D721Med (cell line): ENCODE measurements around the gene MATN4.

Experiments
- DNase-seq: peaks from one replicate; pipeline ENCODE4 v3.0.0; 2011; ENCODE audit warnings: low spot score; ENCODE audit not compliant: insufficient read length
- FAIRE-seq: peaks from 2 replicates; lab custom pipeline; 2011; peaks lifted over from hg19 to GRCh38; lab: Jason Lieb, UNC
- TF ChIP-seq, protein P1 (sequence below): IDR thresholded peaks from 2 replicates; pipeline ENCODE4 v1.5.1; 2012; ENCODE audit warnings: mild to moderate bottlenecking, control low read depth; ENCODE audit not compliant: insufficient read depth; ENCODE audit errors: missing control alignments

The MATN4 gene

DNA sequence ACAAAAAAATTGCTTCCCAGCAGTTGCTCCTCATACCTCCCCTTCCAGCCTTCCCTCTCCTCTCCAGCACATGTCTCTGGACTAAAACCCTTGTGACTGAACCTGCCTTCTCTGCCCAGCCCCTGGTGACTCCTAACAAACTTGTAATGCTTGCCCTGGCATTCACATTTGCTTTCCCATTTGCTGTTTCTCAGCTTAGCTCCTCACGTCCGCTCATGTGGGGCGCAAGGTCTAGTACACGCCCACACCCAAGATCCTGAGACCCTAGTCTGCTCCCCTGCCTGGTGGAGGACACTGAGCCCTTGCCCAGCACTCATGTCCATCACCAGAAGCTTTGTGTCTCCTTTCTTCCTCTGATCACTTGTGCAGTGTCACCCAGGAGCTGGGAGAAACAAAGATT is 19.7 kb downstream of the MATN4 start:
- FAIRE-seq (no peak), DNase-seq (no peak)
- TF ChIP-seq, protein P1, sequence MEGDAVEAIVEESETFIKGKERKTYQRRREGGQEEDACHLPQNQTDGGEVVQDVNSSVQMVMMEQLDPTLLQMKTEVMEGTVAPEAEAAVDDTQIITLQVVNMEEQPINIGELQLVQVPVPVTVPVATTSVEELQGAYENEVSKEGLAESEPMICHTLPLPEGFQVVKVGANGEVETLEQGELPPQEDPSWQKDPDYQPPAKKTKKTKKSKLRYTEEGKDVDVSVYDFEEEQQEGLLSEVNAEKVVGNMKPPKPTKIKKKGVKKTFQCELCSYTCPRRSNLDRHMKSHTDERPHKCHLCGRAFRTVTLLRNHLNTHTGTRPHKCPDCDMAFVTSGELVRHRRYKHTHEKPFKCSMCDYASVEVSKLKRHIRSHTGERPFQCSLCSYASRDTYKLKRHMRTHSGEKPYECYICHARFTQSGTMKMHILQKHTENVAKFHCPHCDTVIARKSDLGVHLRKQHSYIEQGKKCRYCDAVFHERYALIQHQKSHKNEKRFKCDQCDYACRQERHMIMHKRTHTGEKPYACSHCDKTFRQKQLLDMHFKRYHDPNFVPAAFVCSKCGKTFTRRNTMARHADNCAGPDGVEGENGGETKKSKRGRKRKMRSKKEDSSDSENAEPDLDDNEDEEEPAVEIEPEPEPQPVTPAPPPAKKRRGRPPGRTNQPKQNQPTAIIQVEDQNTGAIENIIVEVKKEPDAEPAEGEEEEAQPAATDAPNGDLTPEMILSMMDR = no peak

DNA sequence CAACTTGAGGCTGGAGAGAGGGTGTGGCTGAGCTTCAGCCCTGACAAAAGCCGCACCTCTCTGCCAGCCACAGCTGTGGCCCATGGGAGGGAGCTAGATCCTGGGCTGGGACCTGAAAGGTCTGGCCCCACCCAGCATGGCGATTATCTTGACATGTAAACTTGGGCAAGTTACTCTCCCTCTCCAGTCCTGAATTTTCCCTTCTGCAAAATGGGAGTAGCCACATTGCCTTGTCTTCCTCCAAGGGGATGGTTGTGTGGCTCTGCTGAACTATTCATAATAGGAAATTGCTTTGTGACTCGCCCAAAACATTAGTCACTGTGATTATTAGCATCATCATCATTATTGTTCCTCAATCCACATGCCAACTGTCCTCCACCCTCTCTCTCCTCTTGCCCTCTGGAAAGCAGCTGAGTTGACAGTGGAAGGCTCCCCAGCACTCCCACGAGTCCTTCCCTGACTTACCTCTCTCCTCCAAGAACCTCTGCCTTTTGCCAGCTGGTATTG is 24.5 kb downstream of the MATN4 start:
- FAIRE-seq = no peak
- TF ChIP-seq, protein P1 = no peak
- DNase-seq = no peak

DNA sequence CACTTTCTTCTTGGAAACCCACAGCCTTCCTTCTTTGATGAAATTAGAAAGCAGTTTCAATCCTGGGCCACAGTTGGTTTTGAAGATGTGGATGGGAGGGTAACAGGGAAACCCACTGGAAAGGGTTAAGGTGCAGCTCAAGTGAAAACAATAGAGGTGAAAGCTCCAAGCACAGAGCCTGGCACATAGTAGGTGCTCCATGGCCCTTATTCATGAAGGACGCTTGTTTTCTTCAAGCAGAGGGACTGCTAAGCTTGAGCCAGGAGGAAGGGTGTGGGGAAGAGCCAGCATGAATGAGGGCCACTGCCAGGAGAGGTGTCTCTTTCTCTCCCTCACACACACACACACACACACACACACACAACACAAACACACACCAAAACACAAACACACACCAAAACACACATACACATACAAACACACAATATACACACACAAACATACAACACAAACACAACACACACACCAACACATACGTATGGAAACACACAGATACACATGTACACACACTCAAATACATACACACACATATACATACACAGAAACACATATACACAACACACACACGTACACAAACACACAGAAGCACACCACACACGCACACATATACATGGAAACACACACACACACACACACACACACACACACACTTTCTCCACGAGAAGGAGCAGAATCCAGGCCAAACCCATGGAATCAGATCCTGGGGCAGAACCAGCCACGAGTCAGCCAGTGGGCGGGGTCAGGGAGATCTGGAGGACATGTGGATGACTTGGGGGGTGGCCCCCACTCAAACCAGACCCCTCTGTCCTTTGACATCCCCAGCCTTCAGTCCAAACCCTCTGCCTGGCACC is 25.2 kb downstream of the MATN4 start:
- TF ChIP-seq, protein P1 = no peak
- FAIRE-seq (no peak), DNase-seq (no peak)

DNA sequence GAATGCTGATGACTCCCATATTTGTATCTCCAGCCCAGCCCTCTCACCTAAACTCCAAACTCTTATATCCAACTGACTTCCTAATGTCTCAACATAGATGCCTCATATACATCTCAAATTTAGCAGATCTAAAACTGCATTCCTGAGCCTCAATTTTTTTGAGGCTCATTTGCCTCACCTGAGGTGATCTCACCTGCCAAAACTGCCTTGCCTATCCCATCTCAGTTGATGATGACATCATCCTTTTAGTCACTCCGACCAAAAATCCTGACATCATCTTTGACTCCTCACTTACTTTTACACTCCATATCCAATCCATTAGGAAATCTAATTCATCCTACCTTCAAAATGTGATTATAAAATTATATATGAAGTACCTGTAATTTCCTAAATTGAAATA is 28.1 kb downstream of the MATN4 start:
- TF ChIP-seq, protein P1 = no peak
- no peak for FAIRE-seq
- no peak for DNase-seq

DNA sequence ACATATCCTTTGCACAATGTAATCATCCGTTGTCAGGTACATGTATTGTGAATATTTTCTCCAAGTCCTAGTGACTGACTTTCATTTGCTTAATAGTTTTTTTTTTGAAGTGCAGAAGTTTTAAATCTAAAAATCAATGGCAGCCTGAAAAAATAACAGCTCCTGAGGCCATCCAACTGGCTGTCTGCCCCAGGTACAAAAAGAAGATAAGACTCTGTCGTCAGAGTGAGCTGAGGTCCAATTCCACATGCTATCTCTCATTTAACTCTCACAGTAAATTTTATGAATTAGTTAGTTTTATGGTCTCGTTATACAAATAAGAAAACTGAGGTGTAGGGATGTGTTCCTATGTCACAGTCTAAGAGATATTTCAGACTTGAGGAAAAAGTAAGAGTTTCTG is 32.8 kb downstream of the MATN4 start:
- FAIRE-seq (no peak), DNase-seq (no peak)
- TF ChIP-seq, protein P1 = no peak

DNA sequence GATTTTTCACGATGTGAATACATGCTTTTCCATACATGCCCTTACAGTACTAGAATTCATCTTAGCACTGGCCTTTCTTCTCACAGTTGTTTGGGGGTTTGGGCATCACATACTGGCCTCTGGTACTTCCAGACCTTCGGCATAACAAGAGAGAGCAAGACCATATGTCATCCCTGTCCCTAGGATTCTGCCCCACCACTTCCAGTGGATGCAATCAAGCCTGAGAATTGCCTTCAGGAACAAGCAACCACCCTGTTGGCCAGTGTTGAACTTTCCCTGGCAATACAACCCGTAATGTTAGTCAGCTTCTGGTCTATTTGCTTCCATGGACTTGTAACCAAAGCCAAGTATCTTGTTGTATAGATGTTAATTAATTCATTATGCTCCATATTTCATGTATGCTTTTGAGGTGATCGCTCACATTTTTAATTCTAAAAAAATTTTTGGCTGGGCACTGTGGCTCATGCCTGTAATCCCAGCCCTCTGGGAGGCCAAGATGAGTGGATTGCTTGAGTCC is 38.3 kb downstream of the MATN4 start:
- FAIRE-seq (no peak), DNase-seq (no peak)
- TF ChIP-seq, protein P1 = no peak

DNA sequence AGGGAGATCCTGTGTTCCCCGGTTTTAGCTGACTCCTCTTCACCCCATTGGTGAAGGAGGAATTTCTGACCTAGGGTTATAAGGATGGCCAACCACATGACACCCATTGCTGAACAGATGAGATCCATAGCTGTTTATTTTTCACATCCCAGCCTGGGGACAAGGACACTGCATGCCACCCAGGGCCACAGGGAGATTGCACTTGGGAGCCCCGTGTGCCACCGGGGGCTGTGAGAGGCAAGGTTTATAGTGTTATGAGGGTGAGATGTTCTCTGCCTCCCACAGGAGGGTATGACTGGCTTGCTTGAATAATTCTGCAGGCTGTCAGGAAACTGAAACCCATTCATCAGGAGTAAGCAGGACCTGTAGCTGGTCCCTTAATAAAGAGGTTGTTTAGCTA is 39.0 kb downstream of the MATN4 start:
- FAIRE-seq (no peak), DNase-seq (no peak)
- TF ChIP-seq, protein P1 = no peak
